Activated naive CD8-positive, alpha-beta T cell treated with anti-CD3 and anti-CD28 coated beads, Interleukin-2, amount 50 U/mL, for 24 hours (primary cell): ENCODE measurements around the gene SHROOM4.

Experiments
- ATAC-seq: fragments of 150-1000 bp; cut with Tn5 transposase; one replicate; pipeline ENCODE4 v1.10.0; 2021
- DNase-seq: peaks from one replicate; pipeline ENCODE4 v3.0.0; 2021
- H3K27ac Mint-ChIP-seq: one replicate; pipeline ENCODE4 v1.8.0; 2021; ENCODE audit warnings: mild to moderate bottlenecking, mixed read lengths
- H3K27me3 Mint-ChIP-seq: one replicate; pipeline ENCODE4 v1.8.0; 2021; ENCODE audit warnings: mixed read lengths
- H3K36me3 Mint-ChIP-seq: one replicate; pipeline ENCODE4 v1.8.0; 2021; ENCODE audit warnings: low read depth, mixed read lengths
- H3K4me1 Mint-ChIP-seq: one replicate; pipeline ENCODE4 v1.8.0; 2021; ENCODE audit warnings: mixed read lengths
- H3K4me3 Mint-ChIP-seq: one replicate; pipeline ENCODE4 v1.8.0; 2021; ENCODE audit warnings: mild to moderate bottlenecking, moderate library complexity, mixed read lengths
- H3K9me3 Mint-ChIP-seq: one replicate; pipeline ENCODE4 v1.8.0; 2021; ENCODE audit warnings: mixed read lengths

Gene SHROOM4

DNA sequence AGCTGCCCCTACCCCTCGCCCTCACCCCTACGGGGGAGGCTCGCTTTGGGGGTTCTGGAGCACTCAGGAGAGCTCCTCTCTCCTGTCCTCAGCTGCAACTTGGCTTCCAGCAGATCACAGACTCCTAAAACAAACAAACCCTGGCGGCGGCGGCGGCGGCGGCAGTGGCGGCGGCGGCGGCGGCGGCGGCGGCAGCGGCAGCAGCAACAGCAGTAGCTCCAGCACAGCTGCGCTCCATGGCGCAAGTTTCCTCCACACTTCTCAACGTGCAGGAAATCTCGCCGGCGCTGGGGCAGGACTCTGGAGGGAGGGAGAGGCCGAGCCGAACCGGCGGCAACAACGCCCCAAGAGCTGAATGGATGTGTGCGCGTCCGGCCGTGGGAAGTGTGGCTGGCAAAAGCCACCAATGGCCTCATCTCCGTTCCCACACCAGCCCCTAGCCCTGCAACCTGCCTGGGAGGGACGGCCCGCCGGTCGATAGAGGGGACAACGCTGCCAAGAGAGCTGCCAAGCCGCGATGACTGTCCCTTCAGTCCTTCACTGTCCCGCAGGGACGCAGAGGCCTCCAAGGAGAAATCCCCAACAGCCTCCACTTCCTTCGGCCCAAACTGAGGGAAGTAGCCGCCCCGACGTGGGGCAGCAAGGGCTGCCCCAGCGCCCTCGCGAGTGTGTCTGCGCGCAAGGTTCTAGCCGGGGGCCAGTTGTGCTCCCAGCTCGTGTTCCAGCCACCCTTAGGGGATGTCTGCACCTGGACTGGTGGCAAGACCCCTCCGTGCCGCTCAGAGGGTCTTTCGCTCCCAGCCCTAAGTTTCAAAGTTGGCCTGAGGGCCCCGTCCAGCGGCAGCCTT is 775 bp downstream of the SHROOM4 start:
- Mint-ChIP-seq H3K36me3 (no peaks in the 10 kb centered on the region), H3K4me1 (peaks cover 7% of the 10 kb centered on the region), H3K9me3 (no peaks in the 10 kb centered on the region), H3K27me3 (peaks cover 39% of the 10 kb centered on the region), H3K4me3 (no peak overlapping the region), H3K27ac (no peak overlapping the region)
- ATAC-seq, result no peak
- no peak for DNase-seq

DNA sequence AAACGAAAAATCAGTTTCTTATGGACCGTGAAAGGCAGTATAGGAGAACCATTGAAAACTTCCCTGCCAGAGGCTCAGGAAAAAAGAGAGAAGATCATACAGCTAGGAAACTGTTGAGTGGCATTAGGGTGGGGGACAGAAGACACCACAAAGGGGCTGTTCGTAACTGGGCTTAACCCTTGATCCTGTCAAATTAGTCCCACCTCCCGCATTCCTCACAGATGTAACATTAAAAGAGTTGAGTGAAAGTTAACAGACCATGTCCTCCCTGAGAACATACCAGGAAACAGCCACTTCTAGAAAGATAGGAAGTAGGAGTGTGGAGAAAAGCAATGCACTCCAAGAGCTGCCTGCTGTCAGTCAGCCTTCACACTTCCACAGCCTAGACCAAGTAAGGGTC is 8.7 kb downstream of the SHROOM4 start:
- no peaks in the 10 kb centered on the region for H3K36me3 Mint-ChIP-seq
- H3K27ac Mint-ChIP-seq, result no peak overlapping the region
- H3K4me3 Mint-ChIP-seq, result no peak overlapping the region
- H3K9me3 Mint-ChIP-seq, result no peaks in the 10 kb centered on the region
- peaks cover 8% of the 10 kb centered on the region for H3K27me3 Mint-ChIP-seq
- ATAC-seq, result no peak
- H3K4me1 Mint-ChIP-seq, result no peaks in the 10 kb centered on the region
- no peak for DNase-seq

DNA sequence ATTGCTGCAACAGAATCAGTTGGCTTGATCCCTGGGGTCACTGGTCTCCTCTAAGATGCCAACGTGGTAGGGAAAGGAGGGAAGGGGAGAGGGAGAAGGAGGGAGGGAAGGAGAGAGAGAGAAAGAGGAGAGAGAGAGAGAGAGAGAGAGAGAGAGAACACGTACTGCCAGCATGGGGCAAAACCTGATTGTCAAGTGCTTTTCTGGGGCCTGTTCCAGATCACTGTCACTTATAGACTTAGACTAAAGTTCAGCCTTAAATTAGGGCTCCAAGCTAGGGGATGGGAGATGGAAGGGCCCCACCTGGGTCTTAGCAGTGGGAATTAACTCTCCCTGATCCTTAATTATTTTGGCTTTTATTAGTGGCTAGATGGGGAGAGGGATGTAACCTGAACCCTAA is 12.9 kb downstream of the SHROOM4 start:
- no peak for ATAC-seq
- no peaks in the 10 kb centered on the region for H3K9me3 Mint-ChIP-seq
- no peak for DNase-seq
- no peak overlapping the region for H3K27ac Mint-ChIP-seq
- H3K4me1 Mint-ChIP-seq, result no peaks in the 10 kb centered on the region
- H3K36me3 Mint-ChIP-seq, result no peaks in the 10 kb centered on the region
- no peak overlapping the region for H3K4me3 Mint-ChIP-seq
- H3K27me3 Mint-ChIP-seq, result peaks cover 6% of the 10 kb centered on the region

DNA sequence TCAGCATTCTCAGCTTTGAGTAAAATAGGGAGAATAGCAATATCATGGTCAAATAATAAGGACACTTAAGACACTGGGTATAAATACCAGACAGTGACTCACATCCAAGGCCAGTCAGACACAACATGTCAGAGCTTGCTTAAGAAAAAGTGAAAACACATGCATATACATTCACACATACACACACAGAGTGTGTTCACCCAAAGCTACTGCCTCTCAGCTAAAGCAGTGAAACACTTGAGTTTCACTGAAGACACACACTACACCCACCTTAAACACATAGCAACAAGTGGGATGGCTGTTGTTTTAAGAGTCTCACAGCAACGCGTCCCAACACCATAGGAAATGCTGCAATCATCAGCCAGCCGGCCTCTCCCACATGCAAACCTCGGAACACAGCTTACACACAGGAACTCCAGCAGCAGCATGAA is 14.4 kb downstream of the SHROOM4 start:
- no peak overlapping the region for H3K4me3 Mint-ChIP-seq
- peaks cover 5% of the 10 kb centered on the region for H3K27me3 Mint-ChIP-seq
- DNase-seq (no peak), ATAC-seq (no peak)
- H3K4me1 Mint-ChIP-seq, result no peaks in the 10 kb centered on the region
- H3K9me3 Mint-ChIP-seq, result no peaks in the 10 kb centered on the region
- no peaks in the 10 kb centered on the region for H3K36me3 Mint-ChIP-seq
- H3K27ac Mint-ChIP-seq, result no peak overlapping the region

DNA sequence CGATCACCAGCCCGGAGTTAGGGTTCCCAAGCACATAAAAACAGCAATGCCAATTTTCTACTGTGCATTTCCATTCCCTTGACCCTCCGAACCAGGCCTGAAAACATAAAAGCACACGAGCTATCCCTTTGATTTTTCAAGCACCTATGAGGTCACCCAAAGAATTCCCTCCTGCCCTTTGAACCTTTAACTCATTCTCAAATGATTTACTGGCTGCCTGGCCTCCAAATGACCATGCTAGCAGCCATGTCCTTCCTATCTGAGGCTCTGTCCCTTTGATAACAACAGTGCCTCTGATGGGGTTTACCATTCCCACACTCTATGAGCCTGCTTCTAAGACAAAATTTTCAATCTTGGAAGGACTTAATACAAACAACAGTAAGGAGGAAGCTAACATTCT is 15.2 kb downstream of the SHROOM4 start:
- Mint-ChIP-seq H3K4me3 (no peak overlapping the region), H3K27ac (no peak overlapping the region), H3K9me3 (no peaks in the 10 kb centered on the region), H3K27me3 (peaks cover 1% of the 10 kb centered on the region), H3K4me1 (no peaks in the 10 kb centered on the region), H3K36me3 (no peaks in the 10 kb centered on the region)
- ATAC-seq, result no peak
- no peak for DNase-seq

DNA sequence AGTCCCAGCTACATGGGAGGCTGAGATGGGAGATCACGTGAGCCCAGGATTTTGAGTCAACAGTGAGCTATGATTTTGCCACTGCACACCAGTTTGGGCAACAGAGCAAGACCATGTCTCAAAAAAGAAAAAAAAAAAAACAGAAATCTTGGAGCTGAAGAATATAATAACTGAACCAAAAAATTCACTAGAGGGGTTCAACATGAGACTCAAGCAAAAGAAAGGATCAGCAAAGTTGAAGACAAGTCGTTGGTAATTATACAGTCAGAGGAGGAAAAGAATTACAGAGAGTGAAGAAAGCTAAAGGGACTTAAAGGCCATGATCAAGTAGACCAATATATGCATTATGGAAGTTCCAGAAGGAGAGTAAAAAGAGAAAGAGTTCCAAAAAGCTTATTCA is 26.9 kb downstream of the SHROOM4 start:
- peaks cover 7% of the 10 kb centered on the region for H3K9me3 Mint-ChIP-seq
- no peak for DNase-seq
- H3K27me3 Mint-ChIP-seq, result peaks cover 4% of the 10 kb centered on the region
- no peaks in the 10 kb centered on the region for H3K4me1 Mint-ChIP-seq
- H3K4me3 Mint-ChIP-seq, result no peak overlapping the region
- no peak overlapping the region for H3K27ac Mint-ChIP-seq
- no peak for ATAC-seq
- H3K36me3 Mint-ChIP-seq, result no peaks in the 10 kb centered on the region

DNA sequence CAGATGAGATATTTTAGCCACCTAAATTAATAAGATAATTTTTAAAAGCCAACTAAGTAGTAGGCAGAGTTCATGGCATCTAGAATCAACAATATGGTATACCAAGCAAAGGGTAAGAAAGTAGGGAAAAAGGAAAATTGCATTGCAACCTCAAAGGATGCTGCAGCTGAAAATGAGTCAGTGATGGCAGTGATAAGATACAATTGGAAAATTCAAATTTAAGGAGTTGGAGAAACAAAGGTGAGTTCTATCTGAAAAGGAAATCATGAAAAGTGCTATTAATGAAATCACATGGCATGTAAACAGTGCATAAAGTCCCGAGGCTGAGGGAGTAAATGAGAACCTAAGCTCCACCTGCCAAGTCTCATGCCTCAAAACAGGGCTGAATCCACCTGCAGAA is 33.9 kb downstream of the SHROOM4 start:
- H3K4me3 Mint-ChIP-seq, result no peak overlapping the region
- ATAC-seq (no peak), DNase-seq (no peak)
- no peaks in the 10 kb centered on the region for H3K9me3 Mint-ChIP-seq
- no peaks in the 10 kb centered on the region for H3K4me1 Mint-ChIP-seq
- H3K36me3 Mint-ChIP-seq, result no peaks in the 10 kb centered on the region
- peaks cover 4% of the 10 kb centered on the region for H3K27me3 Mint-ChIP-seq
- no peak overlapping the region for H3K27ac Mint-ChIP-seq

DNA sequence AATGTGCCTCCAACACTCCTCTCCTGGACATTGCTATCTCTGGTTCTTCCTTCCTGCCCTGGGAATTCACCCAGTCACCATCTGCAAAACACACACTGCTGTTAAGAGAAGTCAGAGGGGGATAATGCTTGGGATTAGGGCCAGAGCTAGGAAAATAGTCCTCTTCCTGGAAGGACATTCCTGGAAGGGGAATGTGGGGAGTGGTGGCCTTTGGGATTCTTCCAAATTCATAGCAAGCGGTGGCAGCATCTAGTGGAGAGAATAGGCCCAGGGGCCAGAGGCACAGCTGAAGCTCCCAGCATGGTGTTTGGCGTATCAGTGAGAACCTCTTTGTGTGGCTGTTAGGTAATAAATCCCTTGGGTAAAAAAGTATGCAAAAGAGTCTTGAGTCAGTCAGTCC is 34.3 kb downstream of the SHROOM4 start:
- H3K36me3 Mint-ChIP-seq, result no peaks in the 10 kb centered on the region
- H3K27ac Mint-ChIP-seq, result no peak overlapping the region
- no peak overlapping the region for H3K4me3 Mint-ChIP-seq
- ATAC-seq, result no peak
- no peaks in the 10 kb centered on the region for H3K4me1 Mint-ChIP-seq
- H3K27me3 Mint-ChIP-seq, result peaks cover 4% of the 10 kb centered on the region
- no peaks in the 10 kb centered on the region for H3K9me3 Mint-ChIP-seq
- no peak for DNase-seq

DNA sequence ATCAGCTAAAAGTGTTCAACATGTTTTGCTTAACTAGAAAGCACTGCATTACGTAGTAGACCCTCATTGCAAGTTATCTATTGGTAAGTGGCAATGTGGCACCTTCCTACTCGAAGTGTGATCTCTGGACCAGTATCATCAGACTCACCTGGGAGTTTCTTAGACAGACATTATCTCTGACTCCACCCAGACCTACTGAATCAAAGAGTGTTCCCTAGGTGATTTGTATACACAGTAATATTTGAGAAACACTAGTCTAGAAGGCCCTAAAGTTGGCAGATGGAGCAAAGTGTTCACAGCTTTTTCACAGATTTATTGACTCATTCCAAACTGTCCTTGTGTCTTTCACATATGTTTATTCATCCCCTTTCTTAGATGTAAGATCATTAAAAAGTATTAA is 35.7 kb downstream of the SHROOM4 start:
- ATAC-seq (no peak), DNase-seq (no peak)
- no peak overlapping the region for H3K27ac Mint-ChIP-seq
- no peaks in the 10 kb centered on the region for H3K36me3 Mint-ChIP-seq
- H3K27me3 Mint-ChIP-seq, result peaks cover 4% of the 10 kb centered on the region
- H3K4me3 Mint-ChIP-seq, result no peak overlapping the region
- H3K9me3 Mint-ChIP-seq, result no peaks in the 10 kb centered on the region
- H3K4me1 Mint-ChIP-seq, result no peaks in the 10 kb centered on the region

DNA sequence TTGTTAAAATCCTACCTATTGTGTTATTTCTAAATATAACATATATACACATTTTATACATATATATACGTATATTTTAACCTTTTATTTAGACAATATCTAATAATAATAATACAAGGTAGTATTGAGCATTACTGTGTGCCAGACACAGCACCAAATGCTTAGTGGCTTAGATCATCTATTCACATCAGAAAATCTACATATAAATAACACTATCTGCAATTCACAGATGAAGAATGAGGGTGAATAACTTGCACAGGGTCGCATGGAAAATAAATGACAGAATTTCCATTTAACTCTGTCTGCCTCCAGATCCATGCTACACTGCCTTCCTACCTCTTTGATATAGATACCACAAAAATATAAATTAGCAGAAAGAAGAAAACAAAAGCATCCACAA is 37.7 kb downstream of the SHROOM4 start:
- Mint-ChIP-seq H3K9me3 (no peaks in the 10 kb centered on the region), H3K4me1 (no peaks in the 10 kb centered on the region), H3K4me3 (no peak overlapping the region), H3K27me3 (no peaks in the 10 kb centered on the region), H3K36me3 (no peaks in the 10 kb centered on the region), H3K27ac (no peak overlapping the region)
- ATAC-seq (no peak), DNase-seq (no peak)

DNA sequence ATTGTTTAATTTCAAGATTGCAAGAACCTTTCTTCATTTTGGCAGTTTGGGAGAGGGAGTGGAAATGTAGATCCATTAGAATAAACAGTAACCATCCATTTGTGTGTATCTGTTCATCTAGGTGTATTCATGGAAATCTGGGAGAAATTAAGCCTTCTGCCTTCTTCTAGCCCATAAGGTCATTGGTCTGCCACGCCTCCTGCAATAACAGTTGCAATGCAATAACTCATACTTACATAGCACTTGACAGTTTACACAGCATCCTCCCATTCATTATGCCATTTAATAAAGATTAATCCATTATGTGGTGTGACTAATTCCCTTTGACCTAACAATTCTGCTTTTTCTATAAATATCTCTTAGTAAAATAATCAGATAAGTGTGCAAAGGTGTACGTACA is 42.6 kb downstream of the SHROOM4 start:
- Mint-ChIP-seq H3K4me1 (no peaks in the 10 kb centered on the region), H3K27ac (no peak overlapping the region), H3K36me3 (no peaks in the 10 kb centered on the region), H3K4me3 (no peak overlapping the region), H3K27me3 (no peaks in the 10 kb centered on the region), H3K9me3 (no peaks in the 10 kb centered on the region)
- ATAC-seq (no peak), DNase-seq (no peak)

DNA sequence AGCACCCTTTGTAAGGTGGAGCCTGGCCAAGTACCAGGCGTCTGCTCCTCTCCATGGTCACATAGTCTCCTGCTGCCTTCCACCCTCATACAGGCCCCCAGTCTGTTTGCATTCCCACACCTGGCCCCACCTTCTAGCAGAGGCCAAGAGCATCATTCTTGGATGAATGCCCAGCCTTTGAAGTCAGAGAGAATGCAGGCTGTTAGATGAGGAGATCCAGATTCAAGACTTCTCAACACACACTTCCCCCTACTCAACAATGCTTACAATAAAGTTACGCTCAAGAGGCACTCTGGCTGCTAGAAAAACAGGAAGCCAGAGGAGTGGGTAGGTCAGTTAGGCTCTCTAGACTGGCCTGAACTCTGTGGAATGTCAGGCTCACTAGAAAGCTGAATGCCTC is 43.3 kb downstream of the SHROOM4 start:
- Mint-ChIP-seq H3K9me3 (no peaks in the 10 kb centered on the region), H3K4me1 (no peaks in the 10 kb centered on the region)

DNA sequence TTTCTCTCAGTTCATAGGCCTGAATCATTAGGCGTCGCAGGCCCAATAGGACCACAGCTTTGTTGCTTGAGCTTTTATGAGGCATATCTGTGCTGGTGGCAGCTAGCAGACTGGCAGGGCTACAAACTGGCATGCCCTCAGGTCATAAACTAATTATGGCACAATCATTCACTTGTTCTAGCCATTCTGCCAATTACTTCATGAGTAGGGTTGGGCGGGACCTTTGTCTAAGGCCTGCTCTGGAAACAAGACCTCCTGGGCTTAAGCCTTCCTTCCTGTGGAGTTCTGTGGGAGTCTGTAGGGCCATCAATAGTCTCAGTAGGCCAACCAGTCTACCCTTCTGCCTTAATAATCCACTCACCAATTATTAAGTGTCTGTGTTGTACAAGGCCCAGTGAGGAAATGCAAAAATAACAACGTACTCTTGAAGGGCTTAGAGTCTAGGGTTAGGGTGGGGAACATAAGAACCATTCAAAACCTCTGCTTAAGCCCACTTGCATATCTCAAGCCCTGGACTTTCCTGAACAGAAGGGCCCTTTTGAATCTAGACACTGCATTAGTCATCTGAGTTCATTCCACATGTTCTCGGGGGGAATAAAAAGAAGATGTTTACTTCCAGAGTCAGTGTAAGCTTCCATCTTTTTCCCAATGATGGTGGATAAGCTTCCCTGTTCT is 44.5 kb downstream of the SHROOM4 start:
- Mint-ChIP-seq H3K27ac (no peak overlapping the region), H3K9me3 (no peaks in the 10 kb centered on the region), H3K27me3 (no peaks in the 10 kb centered on the region), H3K36me3 (no peaks in the 10 kb centered on the region), H3K4me3 (no peak overlapping the region), H3K4me1 (no peaks in the 10 kb centered on the region)
- DNase-seq (no peak), ATAC-seq (no peak)

More for the DNA sequence above, 43.3 kb downstream of the SHROOM4 start:
- H3K36me3 Mint-ChIP-seq, result no peaks in the 10 kb centered on the region
- no peak overlapping the region for H3K4me3 Mint-ChIP-seq
- no peaks in the 10 kb centered on the region for H3K27me3 Mint-ChIP-seq
- no peak for DNase-seq
- H3K27ac Mint-ChIP-seq, result no peak overlapping the region
- no peak for ATAC-seq

DNA sequence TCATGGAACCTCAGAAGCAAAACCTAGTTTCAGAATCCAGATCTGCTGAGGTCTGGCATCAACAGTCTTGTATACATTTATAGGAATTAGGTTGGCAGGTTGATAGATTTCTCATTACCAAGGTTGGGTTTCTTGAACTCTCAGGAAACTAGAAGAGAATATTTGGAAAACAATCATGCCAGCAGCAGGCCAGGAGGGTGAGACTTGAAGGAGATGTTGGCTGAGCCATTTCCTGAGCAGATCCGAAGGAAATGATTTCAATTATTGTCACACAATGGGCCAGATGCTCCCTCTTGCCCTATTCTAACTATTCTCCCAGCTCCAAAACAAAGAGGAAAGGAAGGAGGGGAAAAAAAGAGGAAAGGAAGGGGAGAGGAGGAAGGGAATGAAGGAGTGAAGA is 45.2 kb downstream of the SHROOM4 start:
- H3K27ac Mint-ChIP-seq, result no peak overlapping the region
- no peaks in the 10 kb centered on the region for H3K9me3 Mint-ChIP-seq
- H3K27me3 Mint-ChIP-seq, result no peaks in the 10 kb centered on the region
- ATAC-seq (no peak), DNase-seq (no peak)
- H3K36me3 Mint-ChIP-seq, result no peaks in the 10 kb centered on the region
- no peak overlapping the region for H3K4me3 Mint-ChIP-seq
- no peaks in the 10 kb centered on the region for H3K4me1 Mint-ChIP-seq

DNA sequence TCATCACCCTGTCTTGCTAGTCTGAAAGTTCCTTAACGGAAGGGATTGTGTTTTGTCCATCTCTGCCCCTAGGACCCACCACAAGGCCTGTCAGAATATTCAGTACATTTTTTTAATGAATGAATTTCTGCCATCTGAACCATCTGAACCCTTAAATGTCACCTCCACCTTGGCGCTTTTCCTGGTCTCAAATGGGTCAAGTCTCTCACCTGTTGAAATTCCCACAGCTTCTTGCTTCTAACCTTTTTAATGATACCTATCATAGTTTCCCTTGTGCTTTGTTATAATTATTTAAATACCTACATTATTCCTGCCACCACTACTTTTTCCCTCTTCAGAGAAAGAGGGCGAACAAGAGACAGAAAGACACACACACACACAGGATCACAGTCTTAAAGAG is 48.0 kb downstream of the SHROOM4 start:
- Mint-ChIP-seq H3K36me3 (no peaks in the 10 kb centered on the region), H3K9me3 (no peaks in the 10 kb centered on the region), H3K27ac (no peak overlapping the region), H3K4me3 (no peak overlapping the region), H3K27me3 (peaks cover 4% of the 10 kb centered on the region), H3K4me1 (no peaks in the 10 kb centered on the region)
- ATAC-seq (no peak), DNase-seq (no peak)
